Neural cell (in vitro differentiated cells): ENCODE results near the gene HACE1. TPM values are rescaled to one million over a fixed set of nuclear protein-coding genes. Genes with fewer than 3 reads are reported as not detected.

Experiments
- H2AFZ ChIP-seq: fragments of 200-600, 300-800 bp; sonication (generic), shearing (Covaris generic); 2 replicates; pipeline ENCODE4 v1.6.0; 2014; ENCODE audit warnings: low read depth, mild to moderate bottlenecking, antibody characterized with exemption, low read length, moderate library complexity
- H3F3A ChIP-seq: fragments of 200-600 bp; shearing (Covaris generic); 2 replicates; pipeline ENCODE4 v1.6.1; 2016; ENCODE audit warnings: mild to moderate bottlenecking, moderate library complexity, mixed read lengths, antibody characterized with exemption, low read length; ENCODE audit not compliant: insufficient read depth, poor library complexity, severe bottlenecking
- H3K27ac ChIP-seq: fragments of 200-600, 300-800 bp; sonication (generic), shearing (Covaris generic); 2 replicates; pipeline ENCODE4 v1.5.1; 2014; ENCODE audit warnings: mild to moderate bottlenecking, low read length, moderate library complexity
- H3K27me3 ChIP-seq: fragments of 300-800, 200-600 bp; sonication (generic), shearing (Covaris generic); 2 replicates; pipeline ENCODE4 v1.6.0; 2014; ENCODE audit warnings: mild to moderate bottlenecking, low read depth, low read length, moderate library complexity; ENCODE audit not compliant: insufficient read depth
- H3K36me3 ChIP-seq: fragments of 300-800, 200-600 bp; sonication (generic), shearing (Covaris generic); 2 replicates; pipeline ENCODE4 v1.5.1; 2014; ENCODE audit warnings: mild to moderate bottlenecking, antibody characterized with exemption, low read length, moderate library complexity; ENCODE audit not compliant: insufficient read depth
- H3K4me2 ChIP-seq: fragments of 300-800, 200-600 bp; sonication (generic), shearing (Covaris generic); 2 replicates; pipeline ENCODE4 v1.6.0; 2014; ENCODE audit warnings: mild to moderate bottlenecking, low read length
- H3K4me3 ChIP-seq: fragments of 300-800, 200-600 bp; sonication (generic), shearing (Covaris generic); 2 replicates; pipeline ENCODE4 v1.5.1; 2014; ENCODE audit warnings: mild to moderate bottlenecking, low read length, moderate library complexity
- H3K79me2 ChIP-seq: fragments of 200-600 bp; shearing (Covaris generic); replicated peaks from 2 replicates; pipeline ENCODE4 v1.6.0; 2014; ENCODE audit warnings: mild to moderate bottlenecking, low read length, moderate library complexity; ENCODE audit not compliant: insufficient read depth
- H3K9ac ChIP-seq: fragments of 300-800, 200-600 bp; sonication (generic), shearing (Covaris generic); 2 replicates; pipeline ENCODE4 v1.6.1; 2016; ENCODE audit warnings: mild to moderate bottlenecking, low read length, mixed read lengths
- H3K9me2 ChIP-seq: fragments of 200-600 bp; shearing (Covaris generic); 2 replicates; pipeline ENCODE4 v1.6.1; 2016; ENCODE audit warnings: mild to moderate bottlenecking, low read length, mixed read lengths; ENCODE audit not compliant: insufficient read depth
- H3K9me3 ChIP-seq: fragments of 200-600, 300-800 bp; sonication (generic), shearing (Covaris generic); 2 replicates; pipeline ENCODE4 v1.6.1; 2016; ENCODE audit warnings: mild to moderate bottlenecking, mixed run types, low read length, moderate library complexity, mixed read lengths
- H4K20me1 ChIP-seq: fragments of 200-600 bp; shearing (Covaris generic); 2 replicates; pipeline ENCODE4 v1.6.1; 2016; ENCODE audit warnings: mild to moderate bottlenecking, mixed run types; ENCODE audit not compliant: insufficient read depth
- EP300 ChIP-seq: fragments of 450-650 bp; conservative IDR thresholded peaks from 2 replicates; pipeline ENCODE4 v1.6.1; 2014; ENCODE audit warnings: antibody characterized with exemption, mild to moderate bottlenecking, moderate library complexity; ENCODE audit not compliant: poor library complexity, severe bottlenecking
- EZH2 ChIP-seq: fragments of 200-600, 300-800 bp; shearing (Covaris generic), sonication (generic); IDR thresholded peaks from 2 replicates; pipeline ENCODE4 v1.6.1; 2014; ENCODE audit warnings: antibody characterized with exemption, low read length, borderline replicate concordance, mild to moderate bottlenecking; ENCODE audit not compliant: insufficient read depth, poor library complexity, severe bottlenecking
- MXI1 ChIP-seq: fragments of 450-650 bp; conservative IDR thresholded peaks from 2 replicates; pipeline ENCODE4 v1.6.1; 2014; ENCODE audit warnings: antibody characterized with exemption, mild to moderate bottlenecking; ENCODE audit not compliant: poor library complexity, severe bottlenecking
- POLR2AphosphoS5 ChIP-seq: IDR thresholded peaks from 2 replicates; pipeline ENCODE4 v1.6.1; 2012
- RAD21 ChIP-seq: fragments of 450-650 bp; conservative IDR thresholded peaks from 2 replicates; pipeline ENCODE4 v1.6.1; 2014; ENCODE audit warnings: antibody characterized with exemption, mild to moderate bottlenecking, moderate library complexity
- SMC3 ChIP-seq: fragments of 450-650 bp; conservative IDR thresholded peaks from 2 replicates; pipeline ENCODE4 v1.6.1; 2014; ENCODE audit warnings: antibody characterized with exemption, mild to moderate bottlenecking, moderate library complexity; ENCODE audit not compliant: poor library complexity
- polyA plus RNA-seq: library from polyadenylated mRNA; depleted of rRNA; stranded (reverse); fragments of >200 nt; gene quantifications from 2 replicates; pipeline ENCODE4 v1.2.3, GENCODE V29; 2014
- TF ChIP-seq, protein P1 (sequence below): IDR thresholded peaks from 2 replicates; pipeline ENCODE4 v1.6.1; 2012; ENCODE audit warnings: borderline replicate concordance
- TF ChIP-seq, protein P2 (sequence below): fragments of 450-650 bp; IDR thresholded peaks from 2 replicates; pipeline ENCODE4 v1.5.1; 2014; ENCODE audit warnings: antibody characterized with exemption, mild to moderate bottlenecking, moderate library complexity; ENCODE audit not compliant: poor library complexity, severe bottlenecking

Gene HACE1
- polyA plus RNA-seq, 1 donor from 2014 or later: 70.6 TPM

DNA sequence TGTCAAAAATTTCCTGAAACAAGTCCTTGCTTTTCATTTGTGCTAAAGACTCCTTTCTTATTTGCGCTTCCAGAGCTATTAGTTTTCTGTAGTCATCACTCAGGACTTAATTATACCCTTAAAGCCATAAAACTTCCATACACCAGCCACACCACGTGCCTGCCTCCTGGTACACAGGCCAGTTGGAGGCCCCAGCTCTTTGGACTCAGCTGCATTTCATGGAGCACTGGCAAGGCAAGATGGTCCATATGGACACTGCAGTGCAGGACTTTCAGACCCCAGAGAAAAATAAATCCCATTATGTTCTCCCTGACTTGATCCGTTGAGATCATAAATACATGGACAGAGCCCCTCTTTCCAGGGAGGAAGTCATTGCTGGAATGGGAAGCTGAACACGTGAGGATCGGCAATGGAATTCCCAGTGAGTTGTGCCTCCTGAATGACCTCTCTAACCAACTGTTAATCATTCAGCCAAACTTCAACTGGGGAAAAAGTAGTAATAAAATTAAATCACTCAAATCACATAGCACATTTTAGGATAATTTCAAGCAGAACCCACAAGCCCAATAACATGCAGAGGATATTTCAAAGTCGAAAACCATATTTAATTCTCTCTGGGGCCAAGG, 173.1 kb downstream of the HACE1 start:
- no peak overlapping the region for H2AFZ ChIP-seq
- H3K27ac ChIP-seq: no peak overlapping the region
- no peaks in the 10 kb centered on the region for H3K27me3 ChIP-seq
- H3F3A ChIP-seq: no peaks in the 10 kb centered on the region
- no peaks in the 10 kb centered on the region for H4K20me1 ChIP-seq
- H3K9ac ChIP-seq: no peak overlapping the region
- H3K36me3 ChIP-seq: no peaks in the 10 kb centered on the region
- no peaks in the 10 kb centered on the region for H3K9me2 ChIP-seq
- TF ChIP-seq, protein P1, sequence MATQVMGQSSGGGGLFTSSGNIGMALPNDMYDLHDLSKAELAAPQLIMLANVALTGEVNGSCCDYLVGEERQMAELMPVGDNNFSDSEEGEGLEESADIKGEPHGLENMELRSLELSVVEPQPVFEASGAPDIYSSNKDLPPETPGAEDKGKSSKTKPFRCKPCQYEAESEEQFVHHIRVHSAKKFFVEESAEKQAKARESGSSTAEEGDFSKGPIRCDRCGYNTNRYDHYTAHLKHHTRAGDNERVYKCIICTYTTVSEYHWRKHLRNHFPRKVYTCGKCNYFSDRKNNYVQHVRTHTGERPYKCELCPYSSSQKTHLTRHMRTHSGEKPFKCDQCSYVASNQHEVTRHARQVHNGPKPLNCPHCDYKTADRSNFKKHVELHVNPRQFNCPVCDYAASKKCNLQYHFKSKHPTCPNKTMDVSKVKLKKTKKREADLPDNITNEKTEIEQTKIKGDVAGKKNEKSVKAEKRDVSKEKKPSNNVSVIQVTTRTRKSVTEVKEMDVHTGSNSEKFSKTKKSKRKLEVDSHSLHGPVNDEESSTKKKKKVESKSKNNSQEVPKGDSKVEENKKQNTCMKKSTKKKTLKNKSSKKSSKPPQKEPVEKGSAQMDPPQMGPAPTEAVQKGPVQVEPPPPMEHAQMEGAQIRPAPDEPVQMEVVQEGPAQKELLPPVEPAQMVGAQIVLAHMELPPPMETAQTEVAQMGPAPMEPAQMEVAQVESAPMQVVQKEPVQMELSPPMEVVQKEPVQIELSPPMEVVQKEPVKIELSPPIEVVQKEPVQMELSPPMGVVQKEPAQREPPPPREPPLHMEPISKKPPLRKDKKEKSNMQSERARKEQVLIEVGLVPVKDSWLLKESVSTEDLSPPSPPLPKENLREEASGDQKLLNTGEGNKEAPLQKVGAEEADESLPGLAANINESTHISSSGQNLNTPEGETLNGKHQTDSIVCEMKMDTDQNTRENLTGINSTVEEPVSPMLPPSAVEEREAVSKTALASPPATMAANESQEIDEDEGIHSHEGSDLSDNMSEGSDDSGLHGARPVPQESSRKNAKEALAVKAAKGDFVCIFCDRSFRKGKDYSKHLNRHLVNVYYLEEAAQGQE: no peak
- no peak for TF ChIP-seq EP300
- no peak overlapping the region for H3K4me3 ChIP-seq
- H3K79me2 ChIP-seq: no peaks in the 10 kb centered on the region
- H3K9me3 ChIP-seq: no peaks in the 10 kb centered on the region
- H3K4me2 ChIP-seq: no peak overlapping the region

DNA sequence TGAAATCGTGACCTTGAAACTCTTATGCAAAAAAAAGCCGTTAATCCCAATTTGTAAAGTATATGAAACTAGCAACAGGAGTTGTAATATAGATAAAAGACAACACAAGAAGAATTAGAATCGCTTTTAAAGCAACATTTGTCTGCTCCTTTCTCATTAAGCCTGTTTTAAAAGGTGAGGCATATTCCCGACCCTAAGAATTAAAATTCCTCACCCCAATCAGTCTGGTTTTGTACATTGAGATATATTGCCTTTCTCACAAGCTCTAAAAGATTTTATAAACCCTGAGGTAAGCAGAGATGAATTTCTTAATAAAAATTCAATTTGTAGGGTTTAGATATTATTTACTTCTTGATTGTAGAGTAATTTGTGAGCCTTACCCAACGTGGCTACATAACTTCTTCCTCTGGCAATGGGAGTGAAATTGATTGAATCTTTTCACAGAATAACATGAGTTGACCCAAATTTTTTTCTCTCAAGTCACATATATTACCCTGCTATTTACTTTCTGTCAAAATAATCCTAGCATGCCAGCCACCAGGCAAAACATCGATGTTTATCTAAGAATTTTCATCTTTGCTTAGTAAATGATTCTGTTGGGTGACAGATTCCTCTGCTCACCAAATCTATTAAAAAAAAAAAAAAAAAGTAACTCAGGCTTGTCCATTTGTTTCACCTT, 173.7 kb downstream of the HACE1 start:
- H3K4me2 ChIP-seq: no peak overlapping the region
- no peak overlapping the region for H2AFZ ChIP-seq
- H3K9me2 ChIP-seq: no peaks in the 10 kb centered on the region
- no peak for TF ChIP-seq SMC3
- TF ChIP-seq, protein P2, sequence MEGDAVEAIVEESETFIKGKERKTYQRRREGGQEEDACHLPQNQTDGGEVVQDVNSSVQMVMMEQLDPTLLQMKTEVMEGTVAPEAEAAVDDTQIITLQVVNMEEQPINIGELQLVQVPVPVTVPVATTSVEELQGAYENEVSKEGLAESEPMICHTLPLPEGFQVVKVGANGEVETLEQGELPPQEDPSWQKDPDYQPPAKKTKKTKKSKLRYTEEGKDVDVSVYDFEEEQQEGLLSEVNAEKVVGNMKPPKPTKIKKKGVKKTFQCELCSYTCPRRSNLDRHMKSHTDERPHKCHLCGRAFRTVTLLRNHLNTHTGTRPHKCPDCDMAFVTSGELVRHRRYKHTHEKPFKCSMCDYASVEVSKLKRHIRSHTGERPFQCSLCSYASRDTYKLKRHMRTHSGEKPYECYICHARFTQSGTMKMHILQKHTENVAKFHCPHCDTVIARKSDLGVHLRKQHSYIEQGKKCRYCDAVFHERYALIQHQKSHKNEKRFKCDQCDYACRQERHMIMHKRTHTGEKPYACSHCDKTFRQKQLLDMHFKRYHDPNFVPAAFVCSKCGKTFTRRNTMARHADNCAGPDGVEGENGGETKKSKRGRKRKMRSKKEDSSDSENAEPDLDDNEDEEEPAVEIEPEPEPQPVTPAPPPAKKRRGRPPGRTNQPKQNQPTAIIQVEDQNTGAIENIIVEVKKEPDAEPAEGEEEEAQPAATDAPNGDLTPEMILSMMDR: no peak
- no peak for TF ChIP-seq RAD21
- no peak for TF ChIP-seq EZH2
- TF ChIP-seq MXI1: no peak
- no peak for TF ChIP-seq POLR2AphosphoS5
- H3K27me3 ChIP-seq: no peaks in the 10 kb centered on the region
- no peak overlapping the region for H3K9ac ChIP-seq
- H3K36me3 ChIP-seq: no peaks in the 10 kb centered on the region
- H3K27ac ChIP-seq: no peak overlapping the region
- H3K9me3 ChIP-seq: no peaks in the 10 kb centered on the region
- H4K20me1 ChIP-seq: no peaks in the 10 kb centered on the region
- H3F3A ChIP-seq: no peaks in the 10 kb centered on the region
- H3K4me3 ChIP-seq: no peak overlapping the region
- H3K79me2 ChIP-seq: no peaks in the 10 kb centered on the region
